ENCODE data around the gene PLXDC2.

DNA sequence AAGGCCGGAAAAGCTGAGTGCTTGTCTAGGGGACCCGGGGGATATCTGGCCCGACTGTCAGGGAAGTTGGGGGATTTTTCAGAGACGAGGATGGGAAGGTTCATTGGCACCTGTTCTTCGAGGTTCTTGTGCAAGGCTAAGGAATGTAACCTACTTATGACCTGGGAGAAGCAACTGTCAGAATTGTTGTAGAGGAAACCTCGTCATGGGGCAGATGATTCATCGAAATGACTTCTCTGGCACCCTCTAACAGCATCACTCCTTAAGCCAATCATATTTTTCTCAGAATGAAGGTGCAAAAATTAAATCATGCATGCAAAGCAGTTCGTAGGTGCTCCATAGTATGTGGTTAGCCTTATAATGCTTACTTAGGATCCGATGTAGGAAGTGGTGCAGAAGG, 58.6 kb downstream of the PLXDC2 start:
- TF ChIP-seq, protein P1, sequence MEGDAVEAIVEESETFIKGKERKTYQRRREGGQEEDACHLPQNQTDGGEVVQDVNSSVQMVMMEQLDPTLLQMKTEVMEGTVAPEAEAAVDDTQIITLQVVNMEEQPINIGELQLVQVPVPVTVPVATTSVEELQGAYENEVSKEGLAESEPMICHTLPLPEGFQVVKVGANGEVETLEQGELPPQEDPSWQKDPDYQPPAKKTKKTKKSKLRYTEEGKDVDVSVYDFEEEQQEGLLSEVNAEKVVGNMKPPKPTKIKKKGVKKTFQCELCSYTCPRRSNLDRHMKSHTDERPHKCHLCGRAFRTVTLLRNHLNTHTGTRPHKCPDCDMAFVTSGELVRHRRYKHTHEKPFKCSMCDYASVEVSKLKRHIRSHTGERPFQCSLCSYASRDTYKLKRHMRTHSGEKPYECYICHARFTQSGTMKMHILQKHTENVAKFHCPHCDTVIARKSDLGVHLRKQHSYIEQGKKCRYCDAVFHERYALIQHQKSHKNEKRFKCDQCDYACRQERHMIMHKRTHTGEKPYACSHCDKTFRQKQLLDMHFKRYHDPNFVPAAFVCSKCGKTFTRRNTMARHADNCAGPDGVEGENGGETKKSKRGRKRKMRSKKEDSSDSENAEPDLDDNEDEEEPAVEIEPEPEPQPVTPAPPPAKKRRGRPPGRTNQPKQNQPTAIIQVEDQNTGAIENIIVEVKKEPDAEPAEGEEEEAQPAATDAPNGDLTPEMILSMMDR (IDR thresholded peaks at IDR 0.05), result no peak
- TF ChIP-seq EZH2 (IDR thresholded peaks at IDR 0.05; ENCODE audit: borderline replicate concordance, insufficient read depth, low read depth, low read length, poor library complexity, severe bottlenecking), result no peak

All from B cell (primary cell).